H9 (cell line): ENCODE data around the gene CILP2. TPM values are rescaled to one million over a fixed set of nuclear protein-coding genes. Genes with fewer than 3 reads are reported as not detected.
A peak's percentile ranks its signal among the peaks of the same experiment; 100 is the strongest.

Experiments used
- DNase-seq: peaks from one replicate; pipeline ENCODE4 v3.0.0-alpha.2; 2017
- H2AFZ ChIP-seq: one replicate; pipeline ENCODE4 v1.6.1; 2013; ENCODE audit warnings: mild to moderate bottlenecking, low read length, control low read depth, moderate library complexity
- H2AK5ac ChIP-seq: 2 replicates; pipeline ENCODE4 v1.6.1; 2013; ENCODE audit warnings: low read length, control low read depth, mixed read lengths; ENCODE audit not compliant: insufficient read length
- H2BK120ac ChIP-seq: one replicate; pipeline ENCODE4 v1.6.1; 2013; ENCODE audit warnings: low read depth, mild to moderate bottlenecking, low read length, control low read depth, inconsistent platforms; ENCODE audit not compliant: poor library complexity, severe bottlenecking
- H2BK12ac ChIP-seq: 2 replicates; pipeline ENCODE4 v1.6.1; 2013; ENCODE audit warnings: low read length, control low read depth, mixed read lengths, low read depth; ENCODE audit not compliant: insufficient read length
- H2BK15ac ChIP-seq: 2 replicates; pipeline ENCODE4 v1.6.1; 2013; ENCODE audit warnings: low read depth, low read length, control low read depth
- H2BK20ac ChIP-seq: one replicate; pipeline ENCODE4 v1.6.1; 2013; ENCODE audit warnings: low read depth, mild to moderate bottlenecking, low read length, control low read depth, inconsistent platforms; ENCODE audit not compliant: poor library complexity, severe bottlenecking
- H2BK5ac ChIP-seq: 2 replicates; pipeline ENCODE4 v1.6.1; 2013; ENCODE audit warnings: low read length, control low read depth, mixed read lengths; ENCODE audit not compliant: insufficient read length
- H3K14ac ChIP-seq: 2 replicates; pipeline ENCODE4 v1.6.1; 2013; ENCODE audit warnings: low read length, control low read depth; ENCODE audit not compliant: insufficient read depth
- H3K18ac ChIP-seq: 2 replicates; pipeline ENCODE4 v1.6.1; 2013; ENCODE audit warnings: low read depth, mild to moderate bottlenecking, mixed read lengths, low read length, control low read depth; ENCODE audit not compliant: insufficient read length
- H3K23ac ChIP-seq: 2 replicates; pipeline ENCODE4 v1.6.1; 2013; ENCODE audit warnings: low read length, control low read depth, mixed read lengths, low read depth; ENCODE audit not compliant: insufficient read length
- H3K23me2 ChIP-seq: 2 replicates; pipeline ENCODE4 v1.6.1; 2013; ENCODE audit warnings: low read depth, mild to moderate bottlenecking, mixed read lengths, low read length, control low read depth; ENCODE audit not compliant: insufficient read length, poor library complexity, severe bottlenecking
- H3K27ac ChIP-seq: 2 replicates; pipeline ENCODE4 v1.5.1; 2013; ENCODE audit warnings: low read length, control low read depth, mixed read lengths, low read depth; ENCODE audit not compliant: insufficient read length
- H3K27me3 ChIP-seq: 2 replicates; pipeline ENCODE4 v1.6.1; 2013; ENCODE audit warnings: low read length, control low read depth, inconsistent platforms; ENCODE audit not compliant: insufficient read depth
- H3K4ac ChIP-seq: 2 replicates; pipeline ENCODE4 v1.6.1; 2013; ENCODE audit warnings: low read depth, mild to moderate bottlenecking, control low read depth, inconsistent platforms, low read length, moderate library complexity
- H3K4me1 ChIP-seq: 2 replicates; pipeline ENCODE4 v1.6.1; 2013; ENCODE audit warnings: low read length, control low read depth, inconsistent platforms; ENCODE audit not compliant: insufficient read depth
- H3K4me2 ChIP-seq: 2 replicates; pipeline ENCODE4 v1.6.1; 2013; ENCODE audit warnings: low read length, control low read depth, mixed read lengths; ENCODE audit not compliant: insufficient read length, insufficient read depth
- H3K56ac ChIP-seq: 2 replicates; pipeline ENCODE4 v1.6.1; 2013; ENCODE audit warnings: low read depth, mild to moderate bottlenecking, mixed read lengths, low read length, control low read depth; ENCODE audit not compliant: insufficient read length
- H3K79me1 ChIP-seq: 2 replicates; pipeline ENCODE4 v1.6.1; 2013; ENCODE audit warnings: low read depth, mild to moderate bottlenecking, moderate library complexity, low read length, control low read depth, inconsistent platforms; ENCODE audit not compliant: insufficient read depth, poor library complexity, severe bottlenecking
- H3K79me2 ChIP-seq: 2 replicates; pipeline ENCODE4 v1.6.1; 2013; ENCODE audit warnings: low read length, control low read depth, inconsistent platforms; ENCODE audit not compliant: insufficient read depth
- H3K9ac ChIP-seq: 2 replicates; pipeline ENCODE4 v1.6.1; 2013; ENCODE audit warnings: low read length, control low read depth, mixed read lengths; ENCODE audit not compliant: insufficient read length; ENCODE audit errors: extremely low read depth
- H3K9me3 ChIP-seq: one replicate; pipeline ENCODE4 v1.6.1; 2013; ENCODE audit warnings: low read depth, low read length, inconsistent platforms; ENCODE audit not compliant: control insufficient read depth
- H3T11ph ChIP-seq: one replicate; pipeline ENCODE4 v1.6.1; 2013; ENCODE audit warnings: mild to moderate bottlenecking, low read length, control low read depth, inconsistent platforms
- H4K20me1 ChIP-seq: one replicate; pipeline ENCODE4 v1.6.1; 2013; ENCODE audit not compliant: control insufficient read depth, insufficient read length, insufficient read depth
- H4K5ac ChIP-seq: 2 replicates; pipeline ENCODE4 v1.6.1; 2013; ENCODE audit warnings: low read depth, mild to moderate bottlenecking, mixed read lengths, low read length, control low read depth; ENCODE audit not compliant: insufficient read length
- H4K8ac ChIP-seq: replicated peaks from 2 replicates; pipeline ENCODE4 v1.6.1; 2013; ENCODE audit warnings: low read length, control low read depth, mixed read lengths, low read depth; ENCODE audit not compliant: insufficient read length
- H4K91ac ChIP-seq: 2 replicates; pipeline ENCODE4 v1.6.1; 2013; ENCODE audit warnings: low read depth, mild to moderate bottlenecking, moderate library complexity, mixed read lengths, low read length, control low read depth; ENCODE audit not compliant: insufficient read length
- H3K27ac Mint-ChIP-seq, 3 experiments: 2 replicates in 2 of 3; 3 replicates in 1 of 3; pipeline ENCODE4 v1.8.0; 2020 to 2021; ENCODE audit warnings: mixed read lengths in 3 of 3, mild to moderate bottlenecking in 1 of 3, moderate library complexity in 1 of 3
- H3K27me3 Mint-ChIP-seq: 2 replicates; pipeline ENCODE4 v1.8.0; 2021; ENCODE audit warnings: low read depth, mild to moderate bottlenecking, moderate library complexity, mixed read lengths
- H3K36me3 Mint-ChIP-seq, 3 experiments: 2 replicates in 2 of 3; 3 replicates in 1 of 3; pipeline ENCODE4 v1.8.0; 2020 to 2021; ENCODE audit warnings: low read depth in 3 of 3, mixed read lengths in 3 of 3; ENCODE audit not compliant: insufficient read depth in 1 of 3
- H3K4me1 Mint-ChIP-seq, 2 experiments: 2 replicates each; pipeline ENCODE4 v1.8.0; 2020; ENCODE audit warnings: mixed read lengths in 2 of 2
- H3K4me3 Mint-ChIP-seq, 2 experiments: 2 replicates in 1 of 2; 3 replicates in 1 of 2; pipeline ENCODE4 v1.8.0; 2020 to 2021; ENCODE audit warnings: mild to moderate bottlenecking in 2 of 2, mixed read lengths in 2 of 2, moderate library complexity in 1 of 2
- H3K9me3 Mint-ChIP-seq, 2 experiments: 2 replicates in 1 of 2; 3 replicates in 1 of 2; pipeline ENCODE4 v1.8.0; 2020; ENCODE audit warnings: mild to moderate bottlenecking in 2 of 2, mixed read lengths in 2 of 2, moderate library complexity in 1 of 2
- WGBS: extraction: QIAGEN DNeasy Blood & Tissue Kit; methylation state at CpG from one replicate; pipeline ENCODE4 v1.1.7; 2013; ENCODE audit warnings: missing lambda C conversion rate, low lambda C conversion rate, mixed read lengths; ENCODE audit not compliant: insufficient read length; ENCODE audit errors: extremely low coverage; 5-methylcytosine and 5-hydroxymethylcytosine counted together
- total RNA-seq: library from RNA; stranded (reverse); gene quantifications from 2 replicates; pipeline ENCODE4 v1.2.1, GENCODE V29; 2021
- TF ChIP-seq, protein P1 (sequence below): fragments of 200-600 bp; sonication (generic); conservative IDR thresholded peaks from 3 replicates; pipeline ENCODE4 v1.8.0; 2021; ENCODE audit warnings: antibody characterized with exemption, mild to moderate bottlenecking

The CILP2 gene
- total RNA-seq, 1 experiment from 2014 or later, result 6.4 TPM

DNA sequence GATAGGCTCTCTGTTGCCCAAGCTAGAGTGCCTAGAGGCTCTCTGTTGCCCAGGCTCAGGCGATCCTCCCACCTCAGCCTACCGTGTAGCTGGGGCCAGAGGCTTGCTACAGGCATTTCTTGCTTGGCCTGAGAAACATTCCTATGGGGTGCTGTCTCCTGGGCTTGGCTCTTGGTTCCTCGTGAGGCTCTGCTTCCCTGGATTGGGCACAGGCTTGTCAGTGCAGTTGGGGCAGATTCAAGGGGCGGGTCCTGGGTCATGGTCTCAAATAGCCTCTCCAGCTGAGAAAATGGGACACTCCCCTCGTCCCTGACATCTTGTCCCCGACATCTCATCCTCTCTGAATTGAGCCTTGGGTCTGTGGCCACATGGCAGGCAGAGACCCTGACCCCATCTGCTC is 27.6 kb upstream of the CILP2 start:
- Histone ChIP-seq H3K27ac (no peak overlapping the region), H2BK120ac (no peak overlapping the region), H3K79me1 (no peaks in the 10 kb centered on the region), H3K27me3 (no peaks in the 10 kb centered on the region), H3K23ac (no peak overlapping the region), H3K18ac (no peak overlapping the region), H3K4me1 (no peaks in the 10 kb centered on the region), H3K14ac (no peak overlapping the region), H2BK15ac (no peak overlapping the region), H3K9me3 (no peaks in the 10 kb centered on the region), H2BK5ac (no peak overlapping the region), H3K4me2 (no peak overlapping the region), H4K8ac (no peak overlapping the region), H2BK20ac (no peak overlapping the region), H3K79me2 (no peaks in the 10 kb centered on the region), H3K56ac (no peak overlapping the region), H2AFZ (no peak overlapping the region), H3K4ac (no peak overlapping the region), H4K5ac (no peak overlapping the region), H2BK12ac (no peak overlapping the region), H3T11ph (no peak overlapping the region), H4K20me1 (no peaks in the 10 kb centered on the region), H2AK5ac (no peak overlapping the region), H3K9ac (no peak overlapping the region), H3K23me2 (no peaks in the 10 kb centered on the region), H4K91ac (no peak overlapping the region)
- Mint-ChIP-seq H3K27me3 (peaks cover 4% of the 10 kb centered on the region; the same call in 1 of the 2 replicates), H3K27ac (peak overlapping the region in 2 of 3 experiments; percentile 66 to 81; a peak in 2 of 7 replicates), H3K4me1 (peaks cover 3 to 13% of the 10 kb centered on the region in 2 experiments), H3K4me3 (peak overlapping the region in 1 of 2 experiments; percentile 11; a peak in 1 of 5 replicates), H3K9me3 (no peaks in the 10 kb centered on the region), H3K36me3 (peaks cover 9 to 27% (median 23%) of the 10 kb centered on the region in 3 experiments; a peak in 6 of 7 replicates)
- TF ChIP-seq, protein P1, sequence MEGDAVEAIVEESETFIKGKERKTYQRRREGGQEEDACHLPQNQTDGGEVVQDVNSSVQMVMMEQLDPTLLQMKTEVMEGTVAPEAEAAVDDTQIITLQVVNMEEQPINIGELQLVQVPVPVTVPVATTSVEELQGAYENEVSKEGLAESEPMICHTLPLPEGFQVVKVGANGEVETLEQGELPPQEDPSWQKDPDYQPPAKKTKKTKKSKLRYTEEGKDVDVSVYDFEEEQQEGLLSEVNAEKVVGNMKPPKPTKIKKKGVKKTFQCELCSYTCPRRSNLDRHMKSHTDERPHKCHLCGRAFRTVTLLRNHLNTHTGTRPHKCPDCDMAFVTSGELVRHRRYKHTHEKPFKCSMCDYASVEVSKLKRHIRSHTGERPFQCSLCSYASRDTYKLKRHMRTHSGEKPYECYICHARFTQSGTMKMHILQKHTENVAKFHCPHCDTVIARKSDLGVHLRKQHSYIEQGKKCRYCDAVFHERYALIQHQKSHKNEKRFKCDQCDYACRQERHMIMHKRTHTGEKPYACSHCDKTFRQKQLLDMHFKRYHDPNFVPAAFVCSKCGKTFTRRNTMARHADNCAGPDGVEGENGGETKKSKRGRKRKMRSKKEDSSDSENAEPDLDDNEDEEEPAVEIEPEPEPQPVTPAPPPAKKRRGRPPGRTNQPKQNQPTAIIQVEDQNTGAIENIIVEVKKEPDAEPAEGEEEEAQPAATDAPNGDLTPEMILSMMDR, result no peak
- DNase-seq, result peak; percentile 74
- WGBS, result no CpG with 5 or more reads among the region's 6 CpGs
